Keratinocyte (primary cell): ENCODE results near the gene LTBP3.
"Not testable (repeated sequence)": the region's sequence is repeated elsewhere in the genome, so short reads cannot be mapped to it uniquely, and the experiment has no call there.

Experiments used
- CTCF ChIP-seq, 3 experiments: IDR thresholded peaks in 1 of 3; conservative IDR thresholded peaks in 1 of 3; optimal IDR thresholded peaks in 1 of 3; 2 replicates in 2 of 3; 3 replicates in 1 of 3; pipeline versions ENCODE3 to v1.5.1; 2011; ENCODE audit warnings: low read length in 3 of 3, mild to moderate bottlenecking in 3 of 3, moderate library complexity in 2 of 3, control low read depth in 1 of 3, inconsistent platforms in 1 of 3; ENCODE audit not compliant: insufficient read depth in 2 of 3; ENCODE audit errors: extremely low read depth in 1 of 3
- EZH2 ChIP-seq: IDR thresholded peaks from one replicate; pipeline ENCODE4 v1.6.1; 2012; ENCODE audit warnings: inconsistent platforms, mild to moderate bottlenecking, low read length, moderate library complexity

GRCh38 chr11:65523631-65523968 is 34.6 kb downstream of the LTBP3 start:
- TF ChIP-seq EZH2; CTCF (optimal IDR thresholded peaks at IDR 0.05 in 1 of 3, IDR thresholded peaks at IDR 0.05 in 1 of 3, conservative IDR thresholded peaks at IDR 0.05 in 1 of 3; ENCODE audit: extremely low read depth in 1 of 3, insufficient read depth in 2 of 3, low read length in 3 of 3): not testable (repeated sequence)
